DND-41 (cell line): Measurements from ENCODE around the gene DVL1.

Source experiments
- ATAC-seq: fragments of 200-7000 bp; cut with Tn5 transposase; 3 replicates; pipeline ENCODE4 v1.9.1; 2021; ENCODE audit warnings: low read depth; ENCODE audit not compliant: insufficient read depth
- DNase-seq: peaks from one replicate; pipeline ENCODE4 v3.0.0-alpha.2; 2020
- H2AFZ ChIP-seq: 2 replicates; pipeline ENCODE4 v1.6.0; 2012; ENCODE audit warnings: low read depth, low read length
- H3K27ac ChIP-seq: 2 replicates; pipeline ENCODE4 v1.5.1; 2012; ENCODE audit warnings: low read length, inconsistent platforms
- H3K27me3 ChIP-seq: fragments of 200-600 bp; sonication (generic); 2 replicates; pipeline ENCODE4 v1.6.0; 2012; ENCODE audit warnings: low read length, mild to moderate bottlenecking, inconsistent platforms; ENCODE audit not compliant: insufficient read depth, poor library complexity
- H3K36me3 ChIP-seq: 2 replicates; pipeline ENCODE4 v1.5.1; 2012; ENCODE audit warnings: low read length, inconsistent platforms; ENCODE audit not compliant: insufficient read depth
- H3K4me1 ChIP-seq: 2 replicates; pipeline ENCODE4 v1.5.1; 2012; ENCODE audit warnings: mild to moderate bottlenecking, low read length; ENCODE audit not compliant: insufficient read depth
- H3K4me2 ChIP-seq: 2 replicates; pipeline ENCODE4 v1.6.0; 2012; ENCODE audit warnings: mild to moderate bottlenecking, moderate library complexity, low read length, inconsistent platforms; ENCODE audit not compliant: insufficient read depth
- H3K4me3 ChIP-seq, 2 experiments: fragments of 200-600 bp in 1 of 2; shearing (Covaris generic) in 1 of 2; 2 replicates each; pipeline ENCODE4 v1.5.1; 2012 to 2016; ENCODE audit warnings: inconsistent platforms in 2 of 2, low read length in 2 of 2, mild to moderate bottlenecking in 2 of 2, low read depth in 1 of 2, moderate library complexity in 1 of 2
- H3K79me2 ChIP-seq: 2 replicates; pipeline ENCODE4 v1.6.0; 2012; ENCODE audit warnings: low read length, inconsistent platforms; ENCODE audit not compliant: insufficient read depth
- H3K9ac ChIP-seq: 2 replicates; pipeline ENCODE4 v1.6.0; 2012; ENCODE audit warnings: low read depth, mild to moderate bottlenecking, inconsistent platforms, low read length, moderate library complexity
- H3K9me3 ChIP-seq: 2 replicates; pipeline ENCODE4 v1.5.1; 2012; ENCODE audit warnings: low read length, moderate library complexity, mild to moderate bottlenecking, inconsistent platforms; ENCODE audit not compliant: insufficient read depth, severe bottlenecking
- H4K20me1 ChIP-seq: 2 replicates; pipeline ENCODE4 v1.6.0; 2012; ENCODE audit warnings: low read length; ENCODE audit not compliant: insufficient read depth
- CTCF ChIP-seq: IDR thresholded peaks from 2 replicates; pipeline ENCODE4 v1.5.1; 2012; ENCODE audit warnings: borderline replicate concordance, low read length, moderate library complexity, mild to moderate bottlenecking; ENCODE audit not compliant: poor library complexity, severe bottlenecking; ENCODE audit errors: extremely low read depth
- EZH2 ChIP-seq: IDR thresholded peaks from 3 replicates; pipeline ENCODE4 v1.6.1; 2012; ENCODE audit warnings: borderline replicate concordance, low read depth, mild to moderate bottlenecking, moderate library complexity, low read length, inconsistent platforms; ENCODE audit not compliant: severe bottlenecking

DVL1 gene

GRCh38 chr1:1342584-1343115, 6.6 kb downstream of the DVL1 start:
- peaks cover 33% of the 10 kb centered on the region for H3K36me3 ChIP-seq
- no peak overlapping the region for H2AFZ ChIP-seq
- peaks cover 19% of the 10 kb centered on the region for H3K4me1 ChIP-seq
- no peak for TF ChIP-seq EZH2
- no peak for TF ChIP-seq CTCF
- DNase-seq (no peak), ATAC-seq (no peak)
- H3K4me2 ChIP-seq = no peak overlapping the region
- peaks cover 70% of the 10 kb centered on the region for H4K20me1 ChIP-seq
- H3K4me3 ChIP-seq = no peak overlapping the region
- H3K9ac ChIP-seq = no peak overlapping the region
- no peaks in the 10 kb centered on the region for H3K27me3 ChIP-seq
- H3K79me2 ChIP-seq = peaks cover 40% of the 10 kb centered on the region
- H3K9me3 ChIP-seq = no peaks in the 10 kb centered on the region
- no peak overlapping the region for H3K27ac ChIP-seq

DNA sequence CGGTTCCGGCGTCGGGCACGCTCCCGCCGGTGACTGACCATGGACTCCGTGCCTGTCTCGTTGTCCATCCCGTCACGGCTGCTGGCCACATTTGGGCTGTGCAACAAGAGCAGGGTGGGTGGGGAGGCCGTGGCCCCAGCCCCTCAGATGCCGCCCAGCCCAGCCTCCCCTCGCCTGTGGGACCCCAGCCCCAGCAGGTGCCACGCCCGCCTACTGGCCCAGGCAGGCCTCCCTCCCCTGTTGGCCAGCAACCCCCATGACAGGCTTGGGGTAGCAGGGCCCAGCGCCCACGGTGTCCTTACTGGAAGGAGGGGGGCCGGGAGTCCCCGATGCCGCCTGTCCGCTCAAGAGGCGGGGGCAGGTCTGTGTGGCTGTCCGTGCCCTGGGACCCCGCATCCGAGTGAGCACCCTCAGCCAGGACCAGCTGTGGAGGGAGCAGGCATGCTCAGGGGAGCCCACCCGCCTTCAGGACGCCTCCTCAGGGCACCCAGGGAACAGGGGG, 7.1 kb downstream of the DVL1 start:
- H3K27ac ChIP-seq = no peak overlapping the region
- H3K4me2 ChIP-seq = no peak overlapping the region
- H3K79me2 ChIP-seq = peaks cover 35% of the 10 kb centered on the region
- no peak overlapping the region for H2AFZ ChIP-seq
- H3K4me3 ChIP-seq = no peak overlapping the region
- ATAC-seq = no peak
- H3K9ac ChIP-seq = no peak overlapping the region
- H3K4me1 ChIP-seq = peaks cover 14% of the 10 kb centered on the region
- H4K20me1 ChIP-seq = peaks cover 68% of the 10 kb centered on the region
- no peak for DNase-seq
- no peaks in the 10 kb centered on the region for H3K9me3 ChIP-seq
- H3K27me3 ChIP-seq = no peaks in the 10 kb centered on the region
- peaks cover 39% of the 10 kb centered on the region for H3K36me3 ChIP-seq
- TF ChIP-seq EZH2 (no peak), CTCF (no peak)

DNA sequence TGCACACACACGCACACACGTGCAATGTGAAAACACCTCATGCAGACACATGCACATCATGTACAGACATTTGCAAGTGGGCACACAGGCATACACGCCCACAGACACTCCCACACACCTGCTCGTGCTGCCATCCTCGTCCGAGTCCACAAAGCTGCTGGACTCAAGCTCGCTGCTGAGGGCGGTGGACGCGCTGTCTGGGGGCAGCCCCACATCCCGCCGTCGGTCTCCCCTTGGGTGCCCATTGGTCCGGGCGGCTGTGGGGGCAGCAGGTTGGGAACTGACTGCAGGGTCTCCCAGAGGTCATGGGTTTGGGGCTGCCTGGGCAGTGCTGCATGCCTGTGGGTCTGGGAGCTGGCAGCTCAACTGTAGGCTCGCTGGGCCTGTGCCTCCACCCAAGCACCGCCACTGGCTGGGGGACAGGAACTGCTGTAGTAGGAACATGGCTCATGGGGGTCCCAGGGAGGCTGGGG, 7.6 kb downstream of the DVL1 start:
- no peak overlapping the region for H3K4me3 ChIP-seq
- no peak for ATAC-seq
- peaks cover 29% of the 10 kb centered on the region for H3K79me2 ChIP-seq
- no peaks in the 10 kb centered on the region for H3K27me3 ChIP-seq
- TF ChIP-seq CTCF (no peak), EZH2 (no peak)
- H2AFZ ChIP-seq = no peak overlapping the region
- no peak overlapping the region for H3K27ac ChIP-seq
- H4K20me1 ChIP-seq = peaks cover 65% of the 10 kb centered on the region
- H3K9ac ChIP-seq = no peak overlapping the region
- no peak for DNase-seq
- peaks cover 39% of the 10 kb centered on the region for H3K36me3 ChIP-seq
- no peaks in the 10 kb centered on the region for H3K9me3 ChIP-seq
- H3K4me1 ChIP-seq = peaks cover 9% of the 10 kb centered on the region
- H3K4me2 ChIP-seq = no peak overlapping the region
